ENCODE measurements around the gene VPS41. TPM values are rescaled to one million over a fixed set of nuclear protein-coding genes. Genes with fewer than 3 reads are reported as not detected.

VPS41 gene
- polyA plus RNA-seq, 3 donors, result 12.7 to 62.2 (median 56.7) TPM

- Mint-ChIP-seq H3K4me1 (no peaks in the 10 kb centered on the region), H3K36me3 (peaks cover 77 to 85% of the 10 kb centered on the region in 2 donors), H3K27ac (no peak overlapping the region), H3K4me3 (no peak overlapping the region), H3K27me3 (ENCODE audit: low read depth in 3 of 3) (no peaks in the 10 kb centered on the region), H3K9me3 (peaks cover 0 to 1% (median 0%) of the 10 kb centered on the region in 7 donors)
- no peaks in the 10 kb centered on the region for H4K20me1 ChIP-seq (ENCODE audit: insufficient read depth, low read length)
- DNase-seq, result no peak
- no peaks in the 10 kb centered on the region for H3K4me1 ChIP-seq (ENCODE audit: control insufficient read depth in 1 of 2, insufficient read depth in 2 of 2, low read length in 2 of 2)
- H3K9me3 ChIP-seq (replicated peaks in 1 of 2; ENCODE audit: control insufficient read depth in 1 of 2, insufficient read depth in 1 of 2, low read length in 2 of 2), result no peaks in the 10 kb centered on the region
- H3K9ac ChIP-seq (ENCODE audit: insufficient read depth, low read length, poor library complexity, severe bottlenecking), result no peak overlapping the region
- H3K36me3 ChIP-seq (replicated peaks in 1 of 2; ENCODE audit: control insufficient read depth in 1 of 2, insufficient read depth in 2 of 2, low read length in 2 of 2), result peaks cover 73 to 98% of the 10 kb centered on the region in 2 donors
- H3K4me2 ChIP-seq (replicated peaks; ENCODE audit: extremely low read depth, low read length, poor library complexity, severe bottlenecking), result no peak overlapping the region
- H3K79me2 ChIP-seq (ENCODE audit: insufficient read depth, low read length), result no peaks in the 10 kb centered on the region
- no peak overlapping the region for H3K27ac ChIP-seq (ENCODE audit: low read depth in 1 of 2, low read length in 2 of 2)
- no peak for TF ChIP-seq CTCF (IDR thresholded peaks at IDR 0.05)
- H3K4me3 ChIP-seq (replicated peaks in 1 of 3; ENCODE audit: low read depth in 2 of 3, low read length in 3 of 3), result no peak overlapping the region
- H2AFZ ChIP-seq (ENCODE audit: insufficient read depth, low read depth, low read length, poor library complexity, severe bottlenecking), result no peak overlapping the region
- H3K27me3 ChIP-seq (ENCODE audit: control insufficient read depth in 2 of 2, insufficient read depth in 2 of 2, low read length in 2 of 2), result no peaks in the 10 kb centered on the region
- intact Hi-C loops (cut with micrococcal nuclease), result no loop called here
- no CpG with 5 or more reads among the region's 1 CpG for WGBS (ENCODE audit: insufficient coverage)
Measured at GRCh38 chr7:38751416-38751815, 157.6 kb downstream of the VPS41 start.

GRCh38 chr7:38748056-38748610 is 160.9 kb downstream of the VPS41 start:
- no peak overlapping the region for H3K4me3 ChIP-seq (replicated peaks in 1 of 3; ENCODE audit: low read depth in 2 of 3, low read length in 3 of 3)
- TF ChIP-seq CTCF (IDR thresholded peaks at IDR 0.05), result peak; percentile 42
- intact Hi-C loops (cut with micrococcal nuclease), result no loop called here
- DNase-seq, result no peak
- H3K4me2 ChIP-seq (replicated peaks; ENCODE audit: extremely low read depth, low read length, poor library complexity, severe bottlenecking), result no peak overlapping the region
- no peaks in the 10 kb centered on the region for H3K4me1 ChIP-seq (ENCODE audit: control insufficient read depth in 1 of 2, insufficient read depth in 2 of 2, low read length in 2 of 2)
- no peaks in the 10 kb centered on the region for H3K9me3 ChIP-seq (replicated peaks in 1 of 2; ENCODE audit: control insufficient read depth in 1 of 2, insufficient read depth in 1 of 2, low read length in 2 of 2)
- no peak overlapping the region for H3K27ac Mint-ChIP-seq
- H4K20me1 ChIP-seq (ENCODE audit: insufficient read depth, low read length), result no peaks in the 10 kb centered on the region
- no CpG with 5 or more reads among the region's 12 CpGs for WGBS (ENCODE audit: insufficient coverage)
- H3K36me3 Mint-ChIP-seq, result peaks cover 76 to 82% of the 10 kb centered on the region in 2 donors
- H3K79me2 ChIP-seq (ENCODE audit: insufficient read depth, low read length), result no peaks in the 10 kb centered on the region
- no peak overlapping the region for H3K4me3 Mint-ChIP-seq
- no peak overlapping the region for H3K27ac ChIP-seq (ENCODE audit: low read depth in 1 of 2, low read length in 2 of 2)
- H3K9me3 Mint-ChIP-seq, result peaks cover 0 to 1% (median 0%) of the 10 kb centered on the region in 7 donors
- no peaks in the 10 kb centered on the region for H3K4me1 Mint-ChIP-seq
- no peaks in the 10 kb centered on the region for H3K27me3 Mint-ChIP-seq (ENCODE audit: low read depth in 3 of 3)
- no peak overlapping the region for H2AFZ ChIP-seq (ENCODE audit: insufficient read depth, low read depth, low read length, poor library complexity, severe bottlenecking)
- no peak overlapping the region for H3K9ac ChIP-seq (ENCODE audit: insufficient read depth, low read length, poor library complexity, severe bottlenecking)
- H3K36me3 ChIP-seq (replicated peaks in 1 of 2; ENCODE audit: control insufficient read depth in 1 of 2, insufficient read depth in 2 of 2, low read length in 2 of 2), result peaks cover 68 to 98% of the 10 kb centered on the region in 2 donors
- no peaks in the 10 kb centered on the region for H3K27me3 ChIP-seq (ENCODE audit: control insufficient read depth in 2 of 2, insufficient read depth in 2 of 2, low read length in 2 of 2)

Measured in CD14-positive monocyte (primary cell).